Activated CD4-positive, alpha-beta memory T cell treated with anti-CD3 and anti-CD28 coated beads for 36 hours (primary cell): ENCODE measurements around the gene CTNNA3. TPM values are rescaled to one million over a fixed set of nuclear protein-coding genes. Genes with fewer than 3 reads are reported as not detected.

Source experiments
- CTCF ChIA-PET: fragments of 350-600 bp; sonication (Branson Sonifier 250); formaldehyde crosslinking; loops from one replicate; lab custom pipeline; 2021; ENCODE audit warnings: antibody characterized with exemption, inconsistent platforms; lab: Charles Lee
- POLR2A ChIA-PET: fragments of 350-600 bp; sonication (Branson Sonifier 250); formaldehyde crosslinking; loops from one replicate; lab custom pipeline; 2021; ENCODE audit warnings: antibody characterized with exemption; lab: Charles Lee
- DNase-seq: peaks from one replicate; pipeline ENCODE4 v3.0.0-alpha.2; 2020
- H3K27ac Mint-ChIP-seq: one replicate; pipeline ENCODE4 v1.8.0; 2021; ENCODE audit warnings: mixed read lengths
- H3K27me3 Mint-ChIP-seq: one replicate; pipeline ENCODE4 v1.8.0; 2021; ENCODE audit warnings: mixed read lengths
- H3K36me3 Mint-ChIP-seq: one replicate; pipeline ENCODE4 v1.8.0; 2021; ENCODE audit warnings: mixed read lengths
- H3K4me1 Mint-ChIP-seq: one replicate; pipeline ENCODE4 v1.8.0; 2021; ENCODE audit warnings: low read depth, mixed read lengths
- H3K4me3 Mint-ChIP-seq: one replicate; pipeline ENCODE4 v1.8.0; 2021; ENCODE audit warnings: mild to moderate bottlenecking, mixed read lengths
- H3K9me3 Mint-ChIP-seq: one replicate; pipeline ENCODE4 v1.8.0; 2021; ENCODE audit warnings: mixed read lengths
- intact Hi-C: fragments of 100-400 bp; cut with micrococcal nuclease; formaldehyde crosslinking; loops from one replicate; pipeline ENCODE4 v1.15.1; 2023
- total RNA-seq, 2 experiments: library from RNA; stranded (reverse); gene quantifications; one replicate each; pipeline ENCODE4 v1.2.3, GENCODE V29; 2021

The CTNNA3 gene
- total RNA-seq, 2 experiments from 2014 or later = not detected

- no peaks in the 10 kb centered on the region for H3K36me3 Mint-ChIP-seq
- peaks cover 3% of the 10 kb centered on the region for H3K9me3 Mint-ChIP-seq
- intact Hi-C loops = no loop called here
- no peak overlapping the region for H3K27ac Mint-ChIP-seq
- no peaks in the 10 kb centered on the region for H3K4me1 Mint-ChIP-seq
- POLR2A ChIA-PET = no interaction called here
- CTCF ChIA-PET = no interaction called here
- H3K27me3 Mint-ChIP-seq = no peaks in the 10 kb centered on the region
- no peak overlapping the region for H3K4me3 Mint-ChIP-seq
- DNase-seq = no peak
Measured at GRCh38 chr10:66572700-66573099, 1123.3 kb downstream of the CTNNA3 start.

- H3K4me1 Mint-ChIP-seq = no peaks in the 10 kb centered on the region
- no peak overlapping the region for H3K27ac Mint-ChIP-seq
- no peak overlapping the region for H3K4me3 Mint-ChIP-seq
- no peaks in the 10 kb centered on the region for H3K27me3 Mint-ChIP-seq
- ChIA-PET POLR2A (no interaction called here), CTCF (no interaction called here)
- DNase-seq = no peak
- no peaks in the 10 kb centered on the region for H3K36me3 Mint-ChIP-seq
- H3K9me3 Mint-ChIP-seq = no peaks in the 10 kb centered on the region
- intact Hi-C loops = no loop called here
Measured at GRCh38 chr10:66565999-66566398, 1130.0 kb downstream of the CTNNA3 start.

GRCh38 chr10:66564287-66564686 is 1131.7 kb downstream of the CTNNA3 start:
- H3K4me1 Mint-ChIP-seq = no peaks in the 10 kb centered on the region
- no peaks in the 10 kb centered on the region for H3K27me3 Mint-ChIP-seq
- H3K4me3 Mint-ChIP-seq = no peak overlapping the region
- H3K36me3 Mint-ChIP-seq = no peaks in the 10 kb centered on the region
- CTCF ChIA-PET = no interaction called here
- no peak for DNase-seq
- intact Hi-C loops = no loop called here
- no peaks in the 10 kb centered on the region for H3K9me3 Mint-ChIP-seq
- POLR2A ChIA-PET = no interaction called here
- no peak overlapping the region for H3K27ac Mint-ChIP-seq

GRCh38 chr10:66555061-66555460 is 1140.9 kb downstream of the CTNNA3 start:
- no peaks in the 10 kb centered on the region for H3K27me3 Mint-ChIP-seq
- intact Hi-C loops = no loop called here
- H3K9me3 Mint-ChIP-seq = peaks cover 4% of the 10 kb centered on the region
- no peak overlapping the region for H3K4me3 Mint-ChIP-seq
- ChIA-PET POLR2A (no interaction called here), CTCF (no interaction called here)
- DNase-seq = no peak
- no peaks in the 10 kb centered on the region for H3K36me3 Mint-ChIP-seq
- no peaks in the 10 kb centered on the region for H3K4me1 Mint-ChIP-seq
- H3K27ac Mint-ChIP-seq = no peak overlapping the region

- Mint-ChIP-seq H3K4me1 (no peaks in the 10 kb centered on the region), H3K36me3 (no peaks in the 10 kb centered on the region), H3K9me3 (peaks cover 4% of the 10 kb centered on the region), H3K27ac (no peak overlapping the region), H3K27me3 (no peaks in the 10 kb centered on the region), H3K4me3 (no peak overlapping the region)
- no peak for DNase-seq
- ChIA-PET CTCF (no interaction called here), POLR2A (no interaction called here)
- intact Hi-C loops = no loop called here
Measured at GRCh38 chr10:66552331-66552730, 1143.7 kb downstream of the CTNNA3 start.

GRCh38 chr10:66550351-66550750 is 1145.6 kb downstream of the CTNNA3 start:
- POLR2A ChIA-PET = no interaction called here
- no peaks in the 10 kb centered on the region for H3K27me3 Mint-ChIP-seq
- DNase-seq = no peak

GRCh38 chr10:66538908-66539307 is 1157.1 kb downstream of the CTNNA3 start:
- Mint-ChIP-seq H3K4me3 (no peak overlapping the region), H3K9me3 (peaks cover 3% of the 10 kb centered on the region), H3K36me3 (no peaks in the 10 kb centered on the region), H3K27ac (no peak overlapping the region), H3K4me1 (no peaks in the 10 kb centered on the region), H3K27me3 (no peaks in the 10 kb centered on the region)
- ChIA-PET POLR2A (no interaction called here), CTCF (no interaction called here)
- DNase-seq = no peak
- intact Hi-C loops = no loop called here

More at GRCh38 chr10:66550351-66550750, 1145.6 kb downstream of the CTNNA3 start:
- Mint-ChIP-seq H3K9me3 (peaks cover 5% of the 10 kb centered on the region), H3K4me3 (no peak overlapping the region), H3K36me3 (no peaks in the 10 kb centered on the region), H3K4me1 (no peaks in the 10 kb centered on the region), H3K27ac (no peak overlapping the region)
- intact Hi-C loops = no loop called here
- CTCF ChIA-PET = no interaction called here

GRCh38 chr10:66538371-66538770 is 1157.6 kb downstream of the CTNNA3 start:
- ChIA-PET POLR2A (no interaction called here), CTCF (no interaction called here)
- Mint-ChIP-seq H3K4me1 (no peaks in the 10 kb centered on the region), H3K36me3 (no peaks in the 10 kb centered on the region), H3K27me3 (no peaks in the 10 kb centered on the region), H3K4me3 (no peak overlapping the region), H3K9me3 (peaks cover 3% of the 10 kb centered on the region), H3K27ac (no peak overlapping the region)
- no peak for DNase-seq
- intact Hi-C loops = no loop called here

- Mint-ChIP-seq H3K27ac (no peak overlapping the region), H3K9me3 (peaks cover 3% of the 10 kb centered on the region), H3K36me3 (no peaks in the 10 kb centered on the region), H3K4me1 (no peaks in the 10 kb centered on the region), H3K27me3 (no peaks in the 10 kb centered on the region), H3K4me3 (no peak overlapping the region)
- CTCF ChIA-PET = no interaction called here
- intact Hi-C loops = no loop called here
- POLR2A ChIA-PET = no interaction called here
- DNase-seq = no peak
Measured at GRCh38 chr10:66537186-66537585, 1158.8 kb downstream of the CTNNA3 start.

- Mint-ChIP-seq H3K4me3 (no peak overlapping the region), H3K4me1 (no peaks in the 10 kb centered on the region)
- CTCF ChIA-PET = no interaction called here
Measured at GRCh38 chr10:66535439-66535838, 1160.6 kb downstream of the CTNNA3 start.

GRCh38 chr10:66534866-66535265 is 1161.1 kb downstream of the CTNNA3 start:
- intact Hi-C loops = no loop called here
- no peaks in the 10 kb centered on the region for H3K36me3 Mint-ChIP-seq
- no peak overlapping the region for H3K4me3 Mint-ChIP-seq
- CTCF ChIA-PET = no interaction called here
- H3K27me3 Mint-ChIP-seq = no peaks in the 10 kb centered on the region
- H3K27ac Mint-ChIP-seq = no peak overlapping the region
- H3K4me1 Mint-ChIP-seq = no peaks in the 10 kb centered on the region
- no peak for DNase-seq
- no peaks in the 10 kb centered on the region for H3K9me3 Mint-ChIP-seq
- POLR2A ChIA-PET = no interaction called here

More at GRCh38 chr10:66535439-66535838, 1160.6 kb downstream of the CTNNA3 start:
- POLR2A ChIA-PET = no interaction called here
- no peak overlapping the region for H3K27ac Mint-ChIP-seq
- no peaks in the 10 kb centered on the region for H3K36me3 Mint-ChIP-seq
- no peak for DNase-seq
- peaks cover under 1% of the 10 kb centered on the region for H3K9me3 Mint-ChIP-seq
- intact Hi-C loops = no loop called here
- H3K27me3 Mint-ChIP-seq = no peaks in the 10 kb centered on the region

GRCh38 chr10:66521506-66521905 is 1174.5 kb downstream of the CTNNA3 start:
- DNase-seq = no peak
- Mint-ChIP-seq H3K27me3 (no peaks in the 10 kb centered on the region), H3K27ac (no peak overlapping the region), H3K4me1 (no peaks in the 10 kb centered on the region), H3K36me3 (no peaks in the 10 kb centered on the region), H3K4me3 (no peak overlapping the region), H3K9me3 (peaks cover 9% of the 10 kb centered on the region)
- POLR2A ChIA-PET = no interaction called here
- CTCF ChIA-PET = no interaction called here
- intact Hi-C loops = no loop called here

GRCh38 chr10:66519616-66520015 is 1176.4 kb downstream of the CTNNA3 start:
- POLR2A ChIA-PET = no interaction called here
- H3K9me3 Mint-ChIP-seq = peaks cover 3% of the 10 kb centered on the region
- no peaks in the 10 kb centered on the region for H3K27me3 Mint-ChIP-seq

More at GRCh38 chr10:66519616-66520015, 1176.4 kb downstream of the CTNNA3 start:
- intact Hi-C loops = no loop called here
- CTCF ChIA-PET = no interaction called here
- Mint-ChIP-seq H3K4me1 (no peaks in the 10 kb centered on the region), H3K36me3 (no peaks in the 10 kb centered on the region), H3K27ac (no peak overlapping the region), H3K4me3 (no peak overlapping the region)
- no peak for DNase-seq
